NCI-H2196 (cell line): ENCODE measurements around the gene CREB5.
"Not testable (repeated sequence)": the region's sequence is repeated elsewhere in the genome, so short reads cannot be mapped to it uniquely, and the experiment has no call there.

ENCODE experiments used
- DNase-seq: peaks from one replicate; lab custom pipeline; 2025; ENCODE audit not compliant: unreplicated experiment; lab: John Stamatoyannopoulos, UW

The CREB5 gene

DNA sequence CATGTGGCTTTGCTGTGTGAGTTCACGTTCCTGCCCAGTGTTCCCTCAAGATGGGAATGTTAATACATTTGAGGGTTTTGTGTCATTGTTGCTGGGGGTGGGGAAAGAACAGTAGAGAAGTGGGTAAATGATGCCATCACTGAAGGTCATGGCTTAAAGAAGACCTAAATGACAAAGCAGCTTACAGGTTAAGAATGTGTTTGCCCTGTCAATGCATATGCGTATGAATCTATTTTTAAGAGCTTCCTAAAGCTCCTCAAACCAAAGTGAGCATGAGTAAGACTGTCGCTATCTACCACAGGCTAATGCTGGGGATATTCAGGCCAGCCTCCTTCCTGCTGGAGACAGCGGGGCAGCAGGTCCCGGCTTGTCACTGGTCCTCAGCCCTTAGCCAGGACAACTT is 162.9 kb downstream of the CREB5 start:
- DNase-seq = no peak

DNA sequence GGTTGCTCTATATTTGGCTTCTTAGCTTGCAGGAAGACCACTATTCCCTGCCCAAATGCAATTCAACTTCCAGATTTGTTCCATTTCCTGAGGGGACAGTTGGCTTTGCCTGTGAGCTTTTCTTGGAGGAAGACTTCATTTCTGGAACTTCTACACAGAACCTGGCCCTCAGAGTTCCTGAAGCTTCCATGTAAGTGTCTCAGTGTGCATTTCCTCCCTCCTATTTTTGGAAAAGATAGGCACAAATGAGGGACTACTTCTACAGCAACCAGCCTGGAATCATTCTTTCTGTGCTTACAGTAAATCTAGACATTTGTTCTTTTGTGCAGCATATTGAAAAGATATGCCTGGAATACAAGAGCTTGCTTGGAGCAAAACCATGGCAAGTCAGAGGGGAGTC is 164.3 kb downstream of the CREB5 start:
- DNase-seq = no peak

DNA sequence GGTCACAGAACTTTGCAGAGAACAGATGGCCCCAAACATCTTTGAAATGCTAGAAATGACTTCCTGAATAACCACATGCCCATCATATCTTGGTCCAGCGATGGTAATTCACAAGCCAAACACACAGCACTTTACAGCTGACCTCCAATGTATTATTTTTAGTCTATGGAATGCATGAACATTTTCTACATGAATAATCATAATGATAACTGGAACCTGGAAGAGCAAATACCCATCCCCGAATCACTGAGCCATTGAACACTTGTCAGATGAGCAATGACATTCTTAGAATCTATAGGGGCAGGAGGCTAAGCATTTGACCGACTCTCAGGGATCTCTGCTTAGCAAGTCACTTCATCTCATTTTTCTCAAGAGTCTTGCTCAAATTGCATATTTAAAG is 167.3 kb downstream of the CREB5 start:
- no peak for DNase-seq

DNA sequence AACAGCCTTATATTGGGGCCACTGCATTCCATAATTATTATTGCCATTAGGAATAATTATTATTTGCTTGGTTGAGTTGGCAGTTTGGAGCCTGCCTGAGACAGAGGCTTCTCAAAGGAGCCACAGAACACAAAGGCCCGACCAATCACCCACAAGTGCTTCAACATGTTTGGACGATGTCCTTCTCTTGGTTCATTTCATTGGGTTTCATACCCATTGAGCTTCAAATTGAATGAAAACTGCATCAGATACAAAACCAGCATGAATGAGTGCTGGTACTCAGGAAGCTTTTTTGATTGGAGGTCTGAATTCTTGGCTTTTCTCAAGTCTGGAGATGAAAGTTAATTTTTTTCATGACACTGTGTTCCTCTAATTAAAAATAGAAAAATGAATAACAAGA is 168.3 kb downstream of the CREB5 start:
- DNase-seq = no peak

DNA sequence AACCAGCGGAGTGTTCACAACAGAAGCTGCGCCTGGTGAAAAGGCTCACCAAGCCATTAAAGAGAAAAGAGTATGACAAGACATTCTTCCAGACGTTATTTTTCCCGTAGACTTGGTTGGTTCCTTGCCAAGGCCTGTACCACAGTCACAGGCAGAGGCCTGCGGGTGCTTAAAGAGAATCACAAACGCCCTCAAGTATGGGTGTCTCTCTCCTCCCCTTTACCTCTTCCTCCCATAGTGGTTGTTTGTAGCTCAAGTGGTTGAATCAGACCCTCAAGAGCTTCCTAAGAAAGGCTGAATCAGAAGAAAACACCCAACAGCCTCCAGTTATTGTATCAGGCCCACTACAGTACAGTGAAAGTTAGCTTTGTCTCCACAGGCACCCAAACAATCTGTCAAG is 169.0 kb downstream of the CREB5 start:
- no peak for DNase-seq

DNA sequence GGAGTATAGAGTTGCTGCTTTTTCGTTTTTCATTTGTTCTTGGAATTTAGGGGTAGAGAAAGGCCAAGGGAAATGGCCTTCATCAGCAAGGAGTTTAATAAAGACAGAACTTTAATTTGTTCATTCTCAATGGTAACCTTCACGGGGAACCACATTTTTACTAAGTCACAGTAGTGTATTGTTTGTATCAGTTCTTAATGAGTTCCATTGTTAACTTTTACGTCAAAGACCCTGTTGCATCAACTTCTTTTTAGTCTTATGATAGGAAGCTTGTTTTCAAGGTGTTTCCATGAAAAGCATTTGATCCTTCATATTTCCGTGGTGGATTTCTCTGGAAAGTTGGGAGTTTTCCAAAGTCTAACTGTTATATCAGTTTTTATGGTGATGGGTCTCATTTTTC is 169.9 kb downstream of the CREB5 start:
- DNase-seq = no peak

DNA sequence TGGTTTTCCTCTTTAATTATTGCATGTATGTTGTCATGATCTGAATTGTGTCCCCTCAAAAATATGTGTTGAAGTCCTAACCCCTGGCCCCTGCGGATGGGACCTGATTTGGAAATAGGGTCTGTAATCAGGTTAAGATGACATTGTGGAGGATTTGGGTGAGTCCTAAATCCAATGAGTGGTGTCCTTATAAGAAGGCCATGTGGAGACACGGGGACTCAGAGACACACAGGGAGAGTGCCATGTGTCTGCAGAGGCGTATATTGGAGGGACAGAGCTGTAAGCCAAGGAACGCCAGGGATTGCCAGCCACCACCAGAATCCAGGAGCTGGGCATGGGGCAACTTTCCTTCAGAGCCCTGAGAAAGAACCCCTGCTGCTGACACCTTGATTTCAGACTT is 171.9 kb downstream of the CREB5 start:
- DNase-seq = no peak

DNA sequence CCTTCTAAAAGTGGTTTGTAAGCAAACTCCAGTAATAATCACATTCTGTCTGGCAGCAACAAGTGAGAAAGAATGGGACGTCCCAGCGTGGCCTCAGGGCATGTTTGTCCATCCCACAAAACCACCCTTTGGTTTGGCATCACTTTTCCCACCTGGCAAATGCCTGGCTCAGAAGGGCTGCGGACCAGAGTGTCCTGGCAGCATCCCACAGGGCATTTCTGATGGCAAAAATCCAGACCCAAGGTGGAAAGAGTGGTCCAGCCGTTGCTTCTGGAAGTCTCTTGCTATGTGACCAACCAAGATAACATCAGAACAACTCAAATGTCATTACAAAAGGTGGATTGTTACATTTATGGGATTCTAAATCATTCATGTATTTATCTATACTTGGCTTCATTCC is 174.4 kb downstream of the CREB5 start:
- no peak for DNase-seq

DNA sequence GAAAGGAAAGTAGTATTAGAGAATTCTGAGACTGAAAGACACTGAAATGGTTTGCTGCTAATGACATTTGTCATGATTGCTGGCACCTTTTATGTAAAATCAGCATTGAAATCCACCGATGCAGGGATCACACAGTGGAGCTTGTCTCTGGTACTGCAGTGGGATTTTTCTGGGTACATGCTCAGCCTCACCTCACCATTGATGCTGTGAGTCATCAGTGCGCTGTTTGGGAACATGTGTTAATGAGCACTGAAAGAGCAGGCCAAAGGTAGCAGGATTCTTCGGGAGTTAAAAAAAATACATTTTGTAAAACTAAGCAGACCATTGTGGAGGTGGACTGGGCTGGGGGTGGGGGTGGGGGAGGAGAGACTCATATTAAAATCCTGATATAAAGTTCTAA is 174.9 kb downstream of the CREB5 start:
- no peak for DNase-seq

DNA sequence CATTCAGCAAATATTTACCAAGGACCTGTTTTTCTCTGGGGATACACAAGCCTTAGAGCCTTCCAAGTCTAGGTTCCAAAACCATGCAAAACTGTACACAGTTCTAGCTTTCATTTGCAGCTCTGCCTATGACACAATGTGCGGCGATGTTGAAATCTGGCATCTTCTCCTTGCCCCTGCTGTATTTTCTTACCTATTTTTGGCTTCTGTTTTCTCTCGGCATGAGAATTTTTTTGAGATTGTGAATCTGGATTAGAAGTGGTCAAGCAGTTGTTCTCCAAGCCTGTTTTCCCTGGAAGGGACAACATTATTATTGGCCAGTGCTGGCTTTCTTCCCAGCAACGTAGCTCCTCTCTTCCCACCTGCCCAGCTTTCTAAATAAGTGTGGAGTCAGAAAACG is 176.3 kb downstream of the CREB5 start:
- DNase-seq = no peak

DNA sequence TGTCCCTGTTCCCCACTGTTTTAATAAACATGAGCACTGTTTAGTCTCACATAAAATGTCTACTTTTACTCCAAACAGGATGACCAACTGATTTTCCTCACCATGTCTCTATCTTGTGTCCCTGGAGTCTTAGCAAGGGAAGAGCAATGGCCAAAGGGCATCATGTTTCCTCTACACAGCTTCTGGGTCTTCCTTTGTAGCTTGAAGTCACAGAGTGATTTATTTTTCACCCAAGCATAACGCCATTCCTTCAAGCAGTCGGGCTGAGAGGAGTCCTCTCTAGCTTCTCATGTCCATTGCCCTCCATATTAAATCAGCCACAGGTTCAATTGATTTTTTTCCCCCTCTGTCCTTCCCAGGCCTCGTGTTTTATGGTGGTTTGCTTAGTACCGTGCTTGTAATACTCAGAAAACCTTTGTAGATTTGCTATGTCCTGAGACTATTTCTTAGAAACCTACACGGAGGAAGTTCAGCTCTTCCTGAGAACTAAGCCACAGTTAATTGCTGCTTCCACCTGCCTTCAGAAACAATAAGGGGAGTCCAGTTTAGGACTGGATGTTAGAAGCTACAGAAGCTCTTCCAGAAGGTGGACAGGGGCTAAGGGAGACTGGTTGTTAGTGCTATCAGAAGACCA is 178.8 kb downstream of the CREB5 start:
- no peak for DNase-seq

DNA sequence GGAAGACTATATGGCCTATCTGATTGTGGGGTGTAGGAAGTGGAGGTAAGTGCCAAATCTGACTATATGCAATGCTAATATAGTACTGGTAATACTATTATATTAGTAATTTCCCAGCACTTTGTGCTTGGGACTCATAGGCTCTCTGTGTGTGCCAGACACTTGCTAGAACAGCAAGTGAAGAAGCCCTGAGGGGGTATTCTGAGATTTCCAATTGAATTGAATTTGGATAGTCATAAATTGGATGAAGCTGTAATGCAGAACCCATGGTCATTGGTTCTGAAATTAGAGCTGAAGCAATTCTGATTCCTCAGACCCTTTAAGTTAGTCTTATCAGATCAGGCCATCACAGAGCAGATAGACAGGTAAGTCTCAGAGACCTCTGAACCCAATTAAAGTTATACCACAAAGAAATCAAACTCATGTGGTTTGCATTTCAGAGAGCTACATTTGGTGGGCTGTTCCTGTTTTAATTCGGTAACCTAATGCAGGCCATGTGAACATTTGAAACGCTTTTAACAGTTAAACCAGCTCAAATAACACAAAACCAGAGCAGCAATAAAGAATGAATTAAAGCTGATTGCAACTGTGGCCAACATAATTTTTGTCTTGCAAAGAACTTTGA is 179.5 kb downstream of the CREB5 start:
- no peak for DNase-seq

DNA sequence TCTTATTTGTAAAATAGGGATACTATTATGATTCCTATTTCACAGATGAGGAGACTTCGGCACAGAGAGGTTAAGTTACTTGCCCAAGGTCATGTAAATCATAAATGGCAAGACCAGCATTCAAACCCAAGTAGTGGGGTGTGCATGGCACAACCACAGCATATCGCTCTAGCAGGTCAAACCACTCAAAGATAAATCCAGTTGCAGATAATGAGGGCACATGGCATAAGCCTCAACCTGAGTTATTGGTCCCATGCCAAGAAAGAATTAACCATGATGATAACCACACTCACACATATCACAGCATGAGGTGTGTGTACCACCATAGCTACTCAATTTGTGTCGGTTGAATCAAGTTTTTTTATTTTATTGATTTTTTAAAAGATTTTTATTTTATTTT is 180.5 kb downstream of the CREB5 start:
- no peak for DNase-seq

DNA sequence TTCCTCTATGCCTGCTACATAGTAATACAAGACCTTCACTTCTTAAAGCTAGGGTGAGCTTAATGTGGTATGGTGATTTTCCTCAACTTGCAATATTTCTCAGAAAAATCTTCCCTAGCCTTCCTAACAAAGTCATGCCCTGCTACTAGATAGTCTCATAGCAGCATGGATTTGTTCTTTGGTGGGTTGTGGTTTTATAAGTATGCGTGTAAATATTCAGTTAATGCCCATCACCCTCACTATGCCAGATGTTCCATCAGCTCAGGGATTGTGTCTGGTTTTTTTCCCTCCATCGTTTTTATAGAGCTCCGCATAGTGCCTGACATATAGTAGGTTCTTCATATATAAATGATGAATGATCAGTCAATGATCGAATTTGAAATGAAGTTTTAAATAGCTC is 182.8 kb downstream of the CREB5 start:
- no peak for DNase-seq

DNA sequence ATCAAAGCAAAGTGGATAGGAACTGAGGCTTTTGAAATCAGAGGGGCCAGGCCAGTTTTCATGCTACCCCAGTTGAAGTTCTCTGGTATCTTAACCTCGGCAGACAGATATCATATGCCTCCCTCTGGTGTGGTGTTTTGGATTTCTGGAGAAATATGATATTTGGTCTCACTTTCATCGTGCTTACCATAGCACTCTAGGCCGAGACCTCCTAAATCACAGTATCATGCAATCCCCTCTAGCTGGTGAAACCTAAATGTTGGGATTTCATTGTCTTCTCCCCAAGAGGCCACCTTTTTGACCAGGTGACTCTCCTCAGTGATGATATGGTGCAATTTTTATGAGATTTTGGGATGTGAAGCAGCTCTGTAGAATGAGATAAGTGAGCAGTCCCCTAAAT is 183.5 kb downstream of the CREB5 start:
- DNase-seq = no peak

DNA sequence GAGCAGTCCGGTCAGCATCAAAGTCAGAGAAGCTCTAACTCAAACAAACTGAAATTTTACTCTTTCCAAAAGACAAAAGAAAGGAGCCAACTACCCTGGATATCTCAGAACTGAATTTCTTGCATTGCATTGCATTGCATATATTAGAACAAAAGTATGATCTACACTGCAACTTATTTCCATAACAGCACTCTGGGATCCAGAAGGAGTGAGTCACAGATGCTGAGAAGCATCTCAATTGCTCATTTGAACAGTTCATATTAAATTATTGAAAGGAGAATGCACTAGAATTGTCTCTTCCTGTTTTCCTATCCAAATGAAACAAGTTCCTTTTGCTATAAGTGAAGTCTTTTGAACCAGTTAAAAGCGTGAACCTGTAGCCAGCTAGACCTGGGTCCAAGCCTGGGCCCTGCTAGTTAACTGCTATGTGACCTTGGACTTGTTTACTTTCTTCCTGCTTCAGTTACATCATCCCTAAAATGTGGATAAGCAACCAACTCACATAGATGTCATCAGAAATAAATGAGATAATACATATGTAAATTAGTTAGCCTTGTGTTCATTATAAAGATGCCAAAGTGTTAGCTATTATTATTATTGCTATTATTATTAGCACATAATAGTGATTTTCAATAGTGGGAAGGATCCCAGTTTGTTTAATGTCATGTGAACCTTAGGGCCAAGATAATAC is 184.1 kb downstream of the CREB5 start:
- DNase-seq = no peak

DNA sequence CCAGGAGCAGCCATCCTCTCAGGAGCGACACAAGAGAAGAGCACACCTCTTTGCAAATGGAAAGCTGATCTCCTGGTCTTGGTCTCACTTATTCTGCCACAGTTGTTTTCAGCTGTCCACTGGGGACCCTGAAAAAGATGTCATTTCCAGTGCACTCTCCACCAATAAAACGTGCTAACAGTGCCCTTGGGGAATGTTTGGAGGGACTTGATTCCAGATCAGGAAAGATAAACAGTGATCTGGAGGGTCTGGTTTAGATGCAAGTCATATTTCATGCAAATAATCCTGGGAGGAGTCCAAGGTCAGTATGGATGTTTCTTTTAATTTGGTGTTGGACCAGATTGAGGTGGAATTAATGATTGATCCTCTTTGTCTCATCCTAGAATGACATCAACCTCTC is 185.0 kb downstream of the CREB5 start:
- no peak for DNase-seq

DNA sequence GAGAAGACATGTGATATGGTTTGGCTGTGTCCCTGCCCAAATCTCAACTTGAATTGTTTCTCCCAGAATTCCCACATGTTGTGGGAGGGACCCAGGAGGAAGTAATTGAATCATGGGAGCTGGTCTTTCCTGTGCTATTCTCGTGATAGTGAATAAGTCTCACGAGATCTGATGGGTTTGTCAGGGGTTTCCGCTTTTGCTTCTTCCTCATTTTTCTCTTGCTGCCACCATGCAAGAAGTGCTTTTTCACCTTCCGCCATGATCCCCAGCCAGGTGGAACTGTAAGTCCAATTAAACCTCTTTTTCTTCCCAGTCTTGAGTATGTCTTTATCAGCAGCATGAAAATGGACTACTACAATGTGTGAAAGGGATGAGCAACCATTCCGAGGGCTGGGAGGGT is 185.7 kb downstream of the CREB5 start:
- DNase-seq = not testable (repeated sequence)

DNA sequence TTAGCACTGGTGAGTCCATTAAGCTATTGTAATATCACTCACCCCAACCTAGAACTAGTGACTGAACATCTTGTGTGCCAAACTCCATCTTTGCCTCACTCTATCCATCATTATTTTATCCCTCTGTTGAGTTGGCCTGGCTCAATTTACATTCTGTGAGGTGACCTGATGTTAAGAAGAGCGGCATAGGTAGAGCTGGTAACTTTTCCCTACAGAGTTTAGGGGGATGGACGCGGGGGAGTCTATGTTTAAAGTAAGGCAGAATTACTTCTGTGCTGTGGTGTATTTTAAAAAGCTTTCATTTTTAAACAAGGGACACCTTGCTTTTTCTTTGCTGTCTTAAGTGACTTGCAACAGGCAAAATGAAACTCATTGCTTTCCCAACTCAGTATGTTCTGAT is 186.3 kb downstream of the CREB5 start:
- DNase-seq = no peak

DNA sequence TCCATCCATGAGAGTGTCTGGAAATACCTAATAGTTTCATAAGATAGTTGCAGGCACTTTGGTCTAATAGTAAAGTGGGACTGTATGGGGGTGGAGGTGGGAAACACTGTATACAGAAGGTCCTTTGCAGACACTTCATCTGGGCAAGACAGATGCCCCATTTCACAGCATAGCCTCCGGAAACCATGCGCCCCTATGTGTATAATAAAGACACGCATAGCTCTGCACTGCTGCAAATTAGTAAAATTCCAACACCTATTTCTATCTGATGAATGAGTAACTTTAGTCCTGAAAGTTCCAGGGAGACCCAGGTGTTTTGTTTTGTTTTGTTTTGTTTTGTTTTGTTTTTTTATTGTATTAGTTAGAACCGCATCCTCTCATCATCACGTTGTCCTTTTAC is 187.1 kb downstream of the CREB5 start:
- no peak for DNase-seq

DNA sequence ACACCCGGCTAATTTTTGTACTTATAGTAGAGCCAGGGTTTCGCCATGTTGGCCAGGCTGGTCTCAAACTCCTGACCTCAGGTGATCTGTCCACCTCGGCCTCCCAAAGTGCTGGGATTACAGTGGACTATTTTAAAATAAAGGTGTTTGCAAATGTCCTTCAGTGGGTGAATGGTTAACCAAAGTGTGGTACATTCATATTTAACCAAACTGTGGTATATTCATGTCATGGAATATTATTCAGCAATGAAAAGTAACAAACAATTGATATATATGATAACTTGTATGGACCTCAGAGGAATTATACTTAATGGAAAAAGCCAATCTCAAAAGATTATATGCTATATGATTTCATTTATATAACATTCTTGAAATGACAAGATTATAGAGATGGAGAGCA is 190.0 kb downstream of the CREB5 start:
- DNase-seq = no peak

DNA sequence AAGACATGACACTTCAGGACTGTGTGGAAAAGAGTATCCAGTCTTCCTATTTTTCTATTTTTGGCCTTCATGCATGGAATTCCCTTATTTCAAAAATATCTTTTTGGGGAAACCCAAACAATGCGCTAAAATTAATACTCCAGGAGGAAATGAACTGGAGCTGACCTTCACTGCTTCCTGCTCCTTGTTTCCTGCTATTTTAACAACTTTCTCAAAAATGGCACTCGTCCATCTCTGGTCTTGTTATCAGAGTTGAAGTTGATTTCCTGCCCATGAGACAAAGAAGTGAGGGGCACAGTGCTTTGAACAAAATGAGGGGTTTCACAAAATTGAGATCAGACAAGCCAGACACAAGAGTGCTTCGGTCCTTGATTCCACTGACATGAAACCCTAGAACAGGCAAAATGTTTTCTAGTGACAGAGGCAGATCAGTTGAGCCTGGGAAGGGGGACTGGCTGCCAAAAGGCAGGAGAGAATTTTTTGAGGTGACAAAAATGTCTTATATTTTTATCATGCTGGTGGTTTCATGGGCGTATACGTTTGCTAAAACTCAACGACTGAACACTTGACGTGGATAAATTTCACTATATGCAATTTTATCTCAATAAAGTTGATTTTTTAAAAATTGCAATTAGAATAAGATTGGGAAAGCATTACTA is 193.2 kb downstream of the CREB5 start:
- DNase-seq = no peak
